Smooth muscle cell of the umbilical artery (primary cell): Measurements from ENCODE around the gene SRRM3. TPM values are rescaled to one million over a fixed set of nuclear protein-coding genes. Genes with fewer than 3 reads are reported as not detected.

Source experiments
- total RNA-seq: library from RNA; depleted of rRNA; stranded (reverse); fragments of >200 nt; gene quantifications from 2 replicates; pipeline ENCODE4 v1.2.3, GENCODE V29; 2014

Gene SRRM3, protein sequence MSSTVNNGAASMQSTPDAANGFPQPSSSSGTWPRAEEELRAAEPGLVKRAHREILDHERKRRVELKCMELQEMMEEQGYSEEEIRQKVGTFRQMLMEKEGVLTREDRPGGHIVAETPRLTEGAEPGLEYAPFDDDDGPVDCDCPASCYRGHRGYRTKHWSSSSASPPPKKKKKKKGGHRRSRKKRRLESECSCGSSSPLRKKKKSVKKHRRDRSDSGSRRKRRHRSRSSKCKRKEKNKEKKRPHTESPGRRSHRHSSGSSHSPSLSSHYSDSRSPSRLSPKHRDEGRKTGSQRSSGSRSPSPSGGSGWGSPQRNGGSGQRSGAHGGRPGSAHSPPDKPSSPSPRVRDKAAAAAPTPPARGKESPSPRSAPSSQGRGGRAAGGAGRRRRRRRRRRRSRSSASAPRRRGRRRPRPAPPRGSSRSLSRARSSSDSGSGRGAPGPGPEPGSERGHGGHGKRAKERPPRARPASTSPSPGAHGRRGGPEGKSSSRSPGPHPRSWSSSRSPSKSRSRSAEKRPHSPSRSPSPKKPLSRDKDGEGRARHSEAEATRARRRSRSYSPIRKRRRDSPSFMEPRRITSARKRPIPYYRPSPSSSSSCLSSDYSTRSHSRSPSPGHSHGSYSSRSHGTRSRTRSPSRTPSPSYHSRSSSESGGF
- 0.30 TPM in 1 of 2 replicates, not detected in the other for total RNA-seq

DNA sequence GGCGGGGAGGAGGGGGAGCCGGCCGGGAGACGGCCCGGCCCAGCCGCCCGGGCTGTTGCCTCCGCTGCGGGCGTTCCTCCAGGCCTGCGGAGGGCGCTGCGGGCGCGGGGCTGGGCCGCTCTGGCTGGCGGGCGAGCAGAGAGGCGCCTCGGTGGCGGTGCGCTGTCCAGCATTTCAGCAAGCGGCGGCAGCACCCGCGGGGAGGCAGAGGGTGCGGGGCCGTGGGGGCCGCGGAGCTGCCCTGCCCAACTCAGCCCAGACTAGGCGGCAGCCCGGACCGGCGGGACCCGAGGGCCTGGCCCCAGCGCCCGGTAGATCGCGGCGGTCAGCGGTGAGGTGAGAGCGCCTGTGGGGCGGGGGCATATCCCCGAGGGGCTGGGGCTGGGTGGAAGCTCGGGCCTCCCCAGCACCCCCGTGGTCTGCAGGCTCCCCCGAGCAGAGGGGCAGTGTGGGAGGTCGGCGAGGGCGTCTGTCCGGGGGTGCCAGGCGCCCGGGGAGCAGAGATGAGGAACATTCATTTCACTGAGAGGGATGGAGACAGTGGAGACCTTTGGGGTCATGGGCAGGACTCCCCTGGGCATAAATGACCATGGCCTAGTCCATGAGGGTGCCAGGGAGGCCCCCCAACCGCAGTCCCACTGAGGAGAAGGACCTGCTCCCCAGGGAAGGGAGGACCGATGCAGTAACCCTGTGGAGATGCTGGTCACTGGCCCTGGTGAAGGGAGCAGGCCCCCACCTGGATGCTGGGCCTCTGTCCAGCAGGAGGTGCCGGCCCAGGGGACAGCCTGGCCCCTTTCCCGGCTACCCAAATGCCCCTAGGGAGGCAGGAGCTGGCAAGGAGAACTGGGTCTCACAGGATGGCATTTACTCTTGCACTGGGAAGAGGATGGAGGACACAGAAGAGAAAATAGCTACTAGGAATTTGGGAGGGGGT lies at the start of gene SRRM3:
TSS of gene SRRM3 (plus strand) at position 165 of the 934 bp plus-strand sequence. CDS start 33,171 bp downstream, outside the sequence.

DNA sequence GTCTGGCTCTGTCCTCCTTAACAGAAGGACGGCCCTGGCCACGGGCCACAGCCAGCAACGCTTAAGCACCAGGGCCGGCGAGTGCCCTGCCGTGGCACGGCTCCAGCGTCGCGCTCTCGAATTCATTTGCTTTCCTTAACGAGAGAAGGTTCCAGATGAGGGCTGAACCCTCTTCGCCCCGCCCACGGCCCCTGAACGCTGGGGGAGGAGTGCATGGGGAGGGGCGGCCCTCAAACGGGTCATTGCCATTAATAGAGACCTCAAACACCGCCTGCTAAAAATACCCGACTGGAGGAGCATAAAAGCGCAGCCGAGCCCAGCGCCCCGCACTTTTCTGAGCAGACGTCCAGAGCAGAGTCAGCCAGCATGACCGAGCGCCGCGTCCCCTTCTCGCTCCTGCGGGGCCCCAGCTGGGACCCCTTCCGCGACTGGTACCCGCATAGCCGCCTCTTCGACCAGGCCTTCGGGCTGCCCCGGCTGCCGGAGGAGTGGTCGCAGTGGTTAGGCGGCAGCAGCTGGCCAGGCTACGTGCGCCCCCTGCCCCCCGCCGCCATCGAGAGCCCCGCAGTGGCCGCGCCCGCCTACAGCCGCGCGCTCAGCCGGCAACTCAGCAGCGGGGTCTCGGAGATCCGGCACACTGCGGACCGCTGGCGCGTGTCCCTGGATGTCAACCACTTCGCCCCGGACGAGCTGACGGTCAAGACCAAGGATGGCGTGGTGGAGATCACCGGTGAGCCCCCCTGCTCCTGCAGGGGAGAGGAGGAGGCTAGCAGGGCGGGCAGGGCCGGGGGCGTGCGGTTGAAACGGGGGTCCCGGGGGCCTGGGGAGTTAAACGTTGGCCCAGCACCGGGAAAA lies 100.9 kb downstream of the SRRM3 start, which contains the start of gene HSPB1:
TSS of gene HSPB1 (plus strand) at position 327 of the 855 bp plus-strand sequence. CDS start at position 367, 40 bp downstream.

Other genes with a start within 250 kb of the SRRM3 start
- gene TMEM120A, start 207.3 kb upstream of the SRRM3 start, total RNA-seq: 12.8 and 16.3 TPM in 2 replicates
- 43.4 and 43.7 TPM in 2 replicates for gene STYXL1, start 153.9 kb upstream of the SRRM3 start, total RNA-seq
- 28.5 and 50.6 TPM in 2 replicates for gene MDH2, start 153.8 kb upstream of the SRRM3 start, total RNA-seq
- gene HSPB1, start 100.8 kb downstream of the SRRM3 start, total RNA-seq: 42.8 and 52.2 TPM in 2 replicates
- gene YWHAG, start 157.1 kb downstream of the SRRM3 start, total RNA-seq: 89.7 and 169 TPM in 2 replicates
- gene SSC4D, start 207.8 kb downstream of the SRRM3 start, total RNA-seq: 0.59 and 0.65 TPM in 2 replicates
- 0.89 and 1.8 TPM in 2 replicates for gene ZP3, start 223.1 kb downstream of the SRRM3 start, total RNA-seq